Common myeloid progenitor, CD34-positive (primary cell): ENCODE results near the gene KHNYN.

Experiments used
- CTCF ChIA-PET: fragments of 350-600 bp; sonication (Branson Sonifier 250); formaldehyde crosslinking; loops from one replicate; lab custom pipeline; 2021; ENCODE audit warnings: antibody characterized with exemption; lab: Charles Lee
- POLR2A ChIA-PET: fragments of 350-600 bp; sonication (Branson Sonifier 250); formaldehyde crosslinking; loops from one replicate; lab custom pipeline; 2021; ENCODE audit warnings: antibody characterized with exemption; lab: Charles Lee
- DNase-seq, 3 donors: peaks; one replicate each; pipeline versions ENCODE4 v3.0.0 to v3.0.0-alpha.2; 2013
- H3K27ac ChIP-seq, 2 experiments: 1 replicate in 1 of 2; 2 replicates in 1 of 2; pipeline ENCODE4 v1.7.0; 2013; ENCODE audit warnings: inconsistent platforms in 2 of 2, low read length in 2 of 2, mild to moderate bottlenecking in 2 of 2, low read depth in 1 of 2, moderate library complexity in 1 of 2; ENCODE audit not compliant: severe bottlenecking in 2 of 2, insufficient read depth in 1 of 2, poor library complexity in 1 of 2
- H3K27me3 ChIP-seq, 5 experiments: replicated peaks in 2 of 5; 1 replicate in 3 of 5; 2 replicates in 2 of 5; pipeline versions ENCODE4 v1.6.1 to v1.7.0; 2013; ENCODE audit warnings: low read length in 4 of 5, mild to moderate bottlenecking in 2 of 5, moderate library complexity in 2 of 5, inconsistent platforms in 1 of 5; ENCODE audit not compliant: insufficient read depth in 5 of 5, control insufficient read depth in 4 of 5
- H3K36me3 ChIP-seq, 4 experiments: 1 replicate in 2 of 4; 2 replicates in 2 of 4; pipeline versions ENCODE4 v1.6.1 to v1.7.0; 2013; ENCODE audit warnings: low read length in 3 of 4, control low read depth in 1 of 4, mild to moderate bottlenecking in 1 of 4; ENCODE audit not compliant: control insufficient read depth in 4 of 4, insufficient read depth in 4 of 4
- H3K4me1 ChIP-seq, 4 experiments: 1 replicate in 3 of 4; 2 replicates in 1 of 4; pipeline versions ENCODE4 v1.6.1 to v1.7.1; 2013; ENCODE audit warnings: low read length in 3 of 4, mild to moderate bottlenecking in 3 of 4, control low read depth in 1 of 4, inconsistent platforms in 1 of 4, moderate library complexity in 1 of 4; ENCODE audit not compliant: control insufficient read depth in 4 of 4, insufficient read depth in 4 of 4; ENCODE audit errors: control extremely low read depth in 1 of 4
- H3K4me3 ChIP-seq, 7 experiments: 1 replicate in 4 of 7; 2 replicates in 3 of 7; pipeline versions ENCODE4 v1.5.1 to v1.7.0; 2013; ENCODE audit warnings: mild to moderate bottlenecking in 7 of 7, low read length in 6 of 7, moderate library complexity in 6 of 7, inconsistent platforms in 2 of 7, low read depth in 2 of 7, control low read depth in 1 of 7; ENCODE audit not compliant: insufficient read depth in 4 of 7, control insufficient read depth in 1 of 7; ENCODE audit errors: extremely low read depth in 1 of 7
- H3K9me3 ChIP-seq, 5 experiments: 1 replicate in 4 of 5; 2 replicates in 1 of 5; pipeline versions ENCODE4 v1.6.1 to v1.7.1; 2013; ENCODE audit warnings: low read length in 4 of 5, mild to moderate bottlenecking in 2 of 5, inconsistent platforms in 1 of 5, low read depth in 1 of 5, moderate library complexity in 1 of 5; ENCODE audit not compliant: control insufficient read depth in 4 of 5, insufficient read depth in 2 of 5; ENCODE audit errors: control extremely low read depth in 1 of 5
- WGBS: methylation state at CpG from one replicate; pipeline ENCODE4 v1.1.5; 2013; ENCODE audit not compliant: insufficient coverage; 5-methylcytosine and 5-hydroxymethylcytosine counted together

KHNYN gene

DNA sequence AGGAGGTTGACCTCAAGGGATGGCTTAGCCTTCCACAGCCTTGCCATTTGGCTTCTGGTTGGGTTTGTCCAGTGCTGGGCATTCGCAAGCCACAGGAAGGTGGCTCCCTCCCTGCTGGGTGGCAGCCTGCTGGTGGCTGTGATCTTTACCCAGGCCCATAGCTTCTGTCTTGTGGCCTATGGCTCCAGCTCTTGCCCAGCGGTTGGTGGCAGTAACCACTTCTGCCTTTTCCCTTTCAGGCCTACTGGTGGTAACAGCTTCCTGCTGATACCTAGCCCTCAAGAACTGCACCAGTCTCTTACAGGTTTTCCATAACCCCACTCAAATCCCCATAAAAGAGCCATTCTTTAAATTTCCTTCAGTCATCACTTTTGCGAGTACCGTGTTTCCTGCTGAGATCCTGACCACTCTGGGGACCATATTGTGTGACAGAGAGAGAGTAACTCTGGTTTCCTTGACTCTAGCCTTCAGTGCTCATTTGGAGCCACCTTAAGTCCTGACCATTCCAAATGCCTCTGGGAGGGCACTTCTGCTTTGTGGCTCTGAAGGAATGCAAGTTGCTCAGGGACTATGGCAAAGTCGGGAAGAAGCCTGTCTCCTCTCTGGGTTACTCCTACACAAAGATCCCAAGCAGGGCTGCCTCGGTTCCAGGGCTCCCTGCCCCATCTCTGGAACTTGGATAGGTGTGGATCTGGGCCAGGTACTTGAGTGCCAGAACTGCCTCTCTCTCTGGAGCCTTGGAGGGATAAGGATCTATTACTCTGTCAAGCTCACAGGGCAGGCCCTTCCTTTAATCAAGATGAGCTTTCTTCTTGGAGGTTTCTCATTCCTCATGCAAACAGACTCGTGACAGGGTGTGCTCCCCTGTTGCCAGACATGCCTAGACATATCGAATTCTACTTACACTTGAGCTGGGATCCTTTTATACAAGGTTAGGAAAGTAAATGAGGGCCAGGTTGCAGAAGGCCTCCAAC lies 33.9 kb upstream of the KHNYN start:
- no peaks in the 10 kb centered on the region for H3K9me3 ChIP-seq
- H3K4me3 ChIP-seq: peak overlapping the region in 2 of 7 experiments; percentile 30 to 31
- no peaks in the 10 kb centered on the region for H3K36me3 ChIP-seq
- DNase-seq: peak; percentile 81 to 94 (median 94)
- CTCF ChIA-PET: interaction anchor here (0.7 to 3.3 kb wide), 17 partner anchors 11 to 89 kb away, joined by 3 to 72 read pairs (median 9); partner anchors contain the start of gene RIPK3
- no peaks in the 10 kb centered on the region for H3K27me3 ChIP-seq
- no peak overlapping the region for H3K27ac ChIP-seq
- WGBS: 0% methylated on average over 3 of the region's 8 CpGs
- H3K4me1 ChIP-seq: peaks cover 14 to 89% (median 78%) of the 10 kb centered on the region in 4 experiments
- POLR2A ChIA-PET: interaction anchor here (1.1 to 1.4 kb wide), 2 partner anchors 18 to 34 kb away, joined by 4 to 6 read pairs; partner anchors contain the start of gene KHNYN

DNA sequence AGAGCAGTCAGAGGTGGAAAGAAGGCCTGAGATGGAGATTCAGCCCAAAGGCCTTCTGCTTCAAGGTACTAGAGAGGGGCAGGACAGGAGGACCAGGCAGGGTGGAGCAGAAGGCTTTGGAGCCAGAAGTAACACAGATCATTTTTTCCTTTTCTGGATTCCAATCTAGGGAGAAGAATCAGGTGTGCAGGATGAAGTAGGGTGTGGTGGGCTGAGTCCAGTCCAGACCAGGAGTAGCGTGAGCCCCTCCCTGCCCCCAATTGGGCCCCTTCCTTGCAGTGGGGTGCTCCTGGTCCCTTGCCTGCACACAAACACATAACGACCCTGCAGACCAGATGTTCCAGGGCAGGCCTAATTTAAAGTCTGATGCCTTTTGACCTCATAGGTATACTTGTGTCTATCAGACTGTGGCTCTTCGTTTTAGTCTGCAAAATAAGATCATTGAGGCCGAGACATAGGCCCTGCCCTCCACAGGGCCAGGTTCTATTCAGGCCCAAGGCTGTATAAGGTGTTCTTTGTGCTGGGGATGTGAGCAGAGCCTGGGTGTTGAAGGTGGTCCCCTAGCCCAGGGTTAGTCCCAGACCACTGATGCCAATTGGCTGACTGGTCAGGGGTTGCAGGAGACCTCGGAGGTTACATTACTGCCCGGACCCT lies 32.0 kb upstream of the KHNYN start:
- DNase-seq: no peak
- Histone ChIP-seq H3K27me3 (no peaks in the 10 kb centered on the region), H3K4me3 (peak overlapping the region in 1 of 7 experiments; percentile 84), H3K36me3 (no peaks in the 10 kb centered on the region), H3K4me1 (peaks cover 12 to 83% (median 64%) of the 10 kb centered on the region in 4 experiments), H3K9me3 (no peaks in the 10 kb centered on the region), H3K27ac (no peak overlapping the region)
- POLR2A ChIA-PET: interaction anchor here (1.2 kb wide), 1 partner anchor 21 kb away, joined by 3 read pairs; no protein-coding TSS in a partner anchor
- CTCF ChIA-PET: interaction anchor here (1.2 to 5.5 kb wide), 9 partner anchors 12 to 65 kb away, joined by 3 to 72 read pairs (median 21); no protein-coding TSS in a partner anchor
- WGBS: 52% methylated on average over 3 of the region's 6 CpGs

DNA sequence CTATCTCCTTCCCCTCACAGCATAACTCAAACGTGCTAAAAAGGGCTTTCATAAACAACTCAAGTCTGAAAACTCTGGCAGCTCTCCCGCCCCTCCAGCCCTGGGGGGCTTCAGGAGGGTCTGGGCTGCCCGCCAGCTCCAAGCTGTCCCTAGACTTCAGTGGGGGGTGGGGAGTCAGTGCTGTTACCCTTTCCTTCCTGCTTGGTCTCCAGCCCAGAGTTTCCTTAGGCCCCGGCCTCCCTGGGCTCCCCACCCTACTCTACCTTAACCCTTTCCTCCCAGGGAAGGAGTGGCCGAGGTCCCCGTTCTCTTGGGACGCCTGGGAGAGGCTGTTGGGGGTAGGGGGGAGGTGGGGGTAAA lies 31.5 kb upstream of the KHNYN start:
- POLR2A ChIA-PET: interaction anchor here (0.7 to 1.2 kb wide), 3 partner anchors 21 to 64 kb away, joined by 3 to 4 read pairs (median 3); no protein-coding TSS in a partner anchor
- Histone ChIP-seq H3K27me3 (no peaks in the 10 kb centered on the region), H3K36me3 (peaks cover 0 to 1% (median 0%) of the 10 kb centered on the region in 4 experiments), H3K27ac (no peak overlapping the region), H3K9me3 (no peaks in the 10 kb centered on the region), H3K4me3 (peak overlapping the region in 1 of 7 experiments; percentile 84), H3K4me1 (peaks cover 12 to 80% (median 63%) of the 10 kb centered on the region in 4 experiments)
- WGBS: 40% methylated on average over 1 of the region's 7 CpGs
- DNase-seq: peak in 1 of 3 donors; percentile 35
- CTCF ChIA-PET: interaction anchor here (1.1 to 5.5 kb wide), 5 partner anchors 13 to 65 kb away, joined by 3 to 39 read pairs (median 11); no protein-coding TSS in a partner anchor

DNA sequence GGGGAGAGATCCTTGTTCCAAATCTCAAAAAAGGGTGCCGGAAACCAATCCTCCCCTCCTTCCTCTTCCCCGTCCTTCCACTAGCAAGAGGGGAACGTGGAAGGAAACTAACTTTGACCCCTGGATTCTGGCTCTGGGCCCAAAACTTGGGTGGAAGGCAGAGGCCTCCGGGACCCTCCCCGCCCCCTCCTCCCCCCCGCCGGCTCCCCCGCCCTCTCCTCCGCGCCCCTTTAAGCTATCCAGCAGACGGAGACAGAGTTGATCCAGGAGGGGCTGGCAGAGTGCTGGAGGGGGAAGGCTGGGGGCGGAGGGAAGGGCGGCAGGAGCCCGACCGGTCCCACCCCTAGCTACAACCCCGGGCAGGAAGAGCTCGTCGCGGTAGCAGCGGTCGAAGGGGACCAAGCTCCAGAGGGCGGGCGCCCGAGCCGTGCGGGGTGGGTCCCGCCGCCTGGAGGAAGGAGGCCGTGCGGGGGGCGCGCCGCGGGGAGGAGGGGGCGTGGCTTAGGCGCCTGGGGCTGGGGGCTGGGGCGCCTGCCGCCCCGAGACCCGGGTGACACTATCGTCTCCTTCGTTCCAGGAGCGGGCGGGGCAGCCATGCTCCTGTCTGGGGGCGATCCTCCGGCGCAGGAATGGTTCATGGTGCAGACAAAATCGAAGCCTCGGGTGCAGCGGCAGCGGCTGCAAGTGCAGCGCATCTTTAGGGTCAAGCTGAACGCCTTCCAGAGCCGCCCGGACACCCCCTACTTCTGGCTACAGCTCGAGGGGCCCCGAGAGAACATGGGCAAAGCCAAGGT lies 30.9 kb upstream of the KHNYN start, which contains the start of gene NYNRIN:
NYNRIN (plus strand) TSS at position 351 of the 794 bp plus-strand sequence; CDS start at position 595, 244 bp downstream.
- CTCF ChIA-PET: interaction anchor here (0.7 to 5.5 kb wide), 8 partner anchors 12 to 68 kb away, joined by 3 to 39 read pairs (median 7); no protein-coding TSS in a partner anchor

DNA sequence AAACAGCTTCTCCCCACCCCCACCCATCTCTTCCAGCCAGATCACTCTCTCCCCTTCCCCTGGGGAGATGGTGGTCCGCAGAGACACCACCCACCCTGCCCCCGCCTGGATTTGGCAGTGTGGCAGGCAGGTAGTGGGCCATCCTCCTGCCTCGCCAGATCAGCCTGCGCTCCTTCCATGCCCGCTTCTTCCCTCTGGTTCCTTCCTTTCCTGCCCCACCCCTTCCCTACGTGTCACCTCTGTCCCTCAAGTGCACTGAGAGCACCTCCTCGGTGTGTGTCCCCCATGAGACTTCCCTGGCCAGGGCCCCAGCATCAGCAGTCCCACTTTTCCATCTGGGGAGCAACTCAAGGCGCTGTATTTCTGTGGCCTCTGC lies 30.3 kb upstream of the KHNYN start:
- Histone ChIP-seq H3K27me3 (no peaks in the 10 kb centered on the region), H3K36me3 (peaks cover 0 to 4% (median 0%) of the 10 kb centered on the region in 4 experiments), H3K4me1 (peaks cover 12 to 69% (median 52%) of the 10 kb centered on the region in 4 experiments), H3K27ac (peak overlapping the region in 1 of 2 experiments; percentile 20), H3K9me3 (no peaks in the 10 kb centered on the region), H3K4me3 (peak overlapping the region; percentile 42 to 84 (median 68))
- ChIA-PET CTCF (interaction anchor here (0.7 to 5.5 kb wide), 6 partner anchors 12 to 69 kb away, joined by 3 to 39 read pairs (median 11); no protein-coding TSS in a partner anchor), POLR2A (interaction anchor here (0.7 to 1.2 kb wide), 2 partner anchors 31 to 32 kb away, joined by 3 read pairs; partner anchors contain the start of gene KHNYN)
- 4% methylated on average over 8 of the region's 8 CpGs for WGBS
- DNase-seq: no peak

More for the DNA sequence above, 30.9 kb upstream of the KHNYN start, which contains the start of gene NYNRIN:
- POLR2A ChIA-PET: interaction anchor here (0.7 to 1.2 kb wide), 3 partner anchors 22 to 65 kb away, joined by 3 to 4 read pairs (median 3); no protein-coding TSS in a partner anchor
- Histone ChIP-seq H3K4me1 (peaks cover 12 to 75% (median 58%) of the 10 kb centered on the region in 4 experiments), H3K27me3 (no peaks in the 10 kb centered on the region), H3K36me3 (peaks cover 0 to 3% (median 0%) of the 10 kb centered on the region in 4 experiments), H3K27ac (peak within 1 kb of the TSS in 1 of 2 experiments; percentile 20), H3K9me3 (no peaks in the 10 kb centered on the region), H3K4me3 (peak within 1 kb of the TSS; percentile 42 to 84 (median 68))
- peak; percentile 45 to 82 (median 76) for DNase-seq
- 0% methylated on average over 32 of the region's 57 CpGs for WGBS
